SH-SY5Y (cell line): ENCODE measurements around the gene DNAI4.

Experiments
- GATA2 ChIP-seq: IDR thresholded peaks from 2 replicates; pipeline ENCODE4 v1.6.1; 2011; ENCODE audit warnings: mild to moderate bottlenecking, low read depth, low read length
- GATA3 ChIP-seq: IDR thresholded peaks from 2 replicates; pipeline ENCODE4 v1.6.1; 2011; ENCODE audit warnings: low read depth, mild to moderate bottlenecking, low read length, moderate library complexity

DNA sequence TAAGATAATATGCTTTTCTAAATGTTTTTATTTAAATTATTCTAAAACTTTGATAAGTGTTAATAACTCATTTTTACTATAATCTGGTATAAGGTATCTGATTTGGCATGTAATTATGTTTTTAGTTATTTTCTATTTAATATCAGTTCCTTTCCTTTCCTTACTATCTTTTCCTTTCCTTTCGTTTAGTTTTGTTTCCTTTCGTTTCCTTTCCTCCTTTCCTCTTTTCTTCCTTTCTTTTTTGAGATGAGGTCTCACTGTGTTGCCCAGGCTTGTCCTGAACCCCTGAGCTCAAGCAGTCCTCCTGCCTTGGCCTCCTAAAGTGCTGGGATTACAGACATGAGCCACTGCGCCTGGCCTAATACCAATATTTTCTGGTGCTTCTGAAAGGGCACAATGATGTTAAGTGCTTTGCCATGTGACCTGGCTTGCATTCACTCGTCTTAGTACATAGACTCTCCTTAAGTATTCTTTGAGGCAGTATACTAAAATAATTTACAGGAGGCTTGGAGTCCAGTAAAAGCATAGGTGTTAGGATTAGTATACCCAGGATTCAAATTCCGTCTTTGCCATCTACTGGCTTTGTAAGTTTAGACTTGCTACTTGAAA, 18.8 kb upstream of the DNAI4 start:
- TF ChIP-seq GATA2 (no peak), GATA3 (no peak)
